ENCODE results near the gene TXLNG.

Gene TXLNG

GRCh38 chrX:16883487-16883804 lies 97.2 kb downstream of the TXLNG start:
- Mint-ChIP-seq H3K4me1 (ENCODE audit: low read depth) (peaks cover 6% of the 10 kb centered on the region), H3K27me3 (no peaks in the 10 kb centered on the region), H3K27ac (no peak overlapping the region), H3K9me3 (no peaks in the 10 kb centered on the region), H3K36me3 (ENCODE audit: low read depth) (no peaks in the 10 kb centered on the region), H3K4me3 (no peak overlapping the region)
- intact Hi-C loops (cut with micrococcal nuclease), result loop anchor here (1.0 kb wide), 2 partner anchors 9 to 163 kb away; no protein-coding TSS in a partner anchor

DNA sequence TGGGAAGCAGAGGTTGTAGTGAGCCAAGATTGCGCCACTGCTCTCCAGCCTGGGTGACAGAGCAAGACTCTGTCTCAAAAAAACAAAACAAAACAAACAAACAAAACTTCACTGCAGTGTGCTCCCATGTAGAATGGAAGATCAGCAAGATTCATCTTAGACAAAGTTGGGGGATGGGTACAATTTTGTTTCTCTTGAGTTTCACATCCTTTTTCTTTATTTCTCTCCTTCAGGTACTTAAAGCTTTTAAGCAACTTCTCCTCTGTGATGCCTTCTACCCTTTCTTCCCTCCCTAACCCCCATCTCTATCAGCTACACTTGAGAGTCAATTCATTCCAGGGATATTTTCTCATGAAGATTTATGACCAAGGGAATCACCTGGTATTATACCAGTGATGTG lies 99.4 kb downstream of the TXLNG start:
- no peak overlapping the region for H3K27ac Mint-ChIP-seq
- no peak overlapping the region for H3K4me3 Mint-ChIP-seq
- no peaks in the 10 kb centered on the region for H3K36me3 Mint-ChIP-seq (ENCODE audit: low read depth)
- H3K27me3 Mint-ChIP-seq, result no peaks in the 10 kb centered on the region
- peaks cover 6% of the 10 kb centered on the region for H3K4me1 Mint-ChIP-seq (ENCODE audit: low read depth)
- no peaks in the 10 kb centered on the region for H3K9me3 Mint-ChIP-seq
- intact Hi-C loops (cut with micrococcal nuclease), result no loop called here

DNA sequence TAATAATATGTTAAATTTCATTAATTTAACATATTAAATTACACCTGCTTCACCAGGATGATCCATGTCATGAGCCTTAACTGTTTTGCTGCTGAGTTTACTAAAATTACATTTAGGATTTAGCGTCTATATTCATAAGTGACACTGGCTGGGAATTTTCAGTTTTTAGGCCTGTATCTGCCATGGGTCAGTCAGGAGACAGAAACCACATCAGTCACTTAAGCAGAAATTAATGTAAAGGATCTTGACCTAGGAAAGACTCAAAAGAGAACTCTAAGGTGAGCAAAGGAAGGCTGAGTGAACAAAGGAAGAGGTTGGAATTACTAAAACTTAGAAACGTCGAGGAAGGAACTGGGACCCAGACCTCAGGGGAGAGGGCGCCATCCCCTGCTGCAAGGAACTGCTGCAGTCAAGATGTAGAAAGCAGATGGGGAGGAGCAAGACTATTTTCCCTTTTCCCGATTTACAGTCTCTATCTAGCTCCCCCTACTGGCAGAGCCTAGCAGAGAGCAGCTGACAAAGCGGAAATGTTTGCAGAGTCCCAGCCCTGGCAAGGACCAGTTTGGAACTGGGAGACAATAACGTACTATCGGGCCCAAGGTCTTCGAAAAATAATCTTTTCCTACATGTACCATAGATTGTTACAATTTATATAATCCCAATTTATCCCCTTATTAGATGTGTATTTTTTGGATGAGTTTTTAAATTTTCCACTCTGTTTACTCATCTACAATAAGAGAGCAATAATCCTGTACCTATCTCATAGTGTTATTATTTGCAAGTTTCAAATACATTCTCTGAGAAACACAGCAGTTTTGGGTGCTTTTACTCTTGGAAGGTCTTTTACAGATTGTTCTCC lies 106.5 kb downstream of the TXLNG start:
- intact Hi-C loops (cut with micrococcal nuclease), result loop anchor here (1.0 to 10.0 kb wide), 2 partner anchors 9 to 52 kb away; partner anchors contain the start of gene REPS2

More for the DNA sequence above, 106.5 kb downstream of the TXLNG start:
- H3K9me3 Mint-ChIP-seq, result no peaks in the 10 kb centered on the region
- no peak overlapping the region for H3K27ac Mint-ChIP-seq
- H3K36me3 Mint-ChIP-seq (ENCODE audit: low read depth), result no peaks in the 10 kb centered on the region
- H3K27me3 Mint-ChIP-seq, result no peaks in the 10 kb centered on the region
- H3K4me3 Mint-ChIP-seq, result no peak overlapping the region
- peaks cover 15% of the 10 kb centered on the region for H3K4me1 Mint-ChIP-seq (ENCODE audit: low read depth)

Data from dendritic cell treated with granulocyte-macrophage colony-stimulating factor and Interleukin-4, amounts not matched to agents 40 ng/mL and 50 ng/mL, for 4 days (primary cell).